DMS153 treated with DMSO at 0.1 percent for 48 hours (cell line): ENCODE measurements around the gene LTBP1.

Source experiments
- DNase-seq: peaks from one replicate; lab custom pipeline; 2025; ENCODE audit not compliant: unreplicated experiment; lab: John Stamatoyannopoulos, UW

LTBP1 gene

GRCh38 chr2:33108483-33109443 lies 162.0 kb downstream of the LTBP1 start:
- no peak for DNase-seq

- no peak for DNase-seq
These were observed 163.7 kb downstream of the LTBP1 start for GRCh38 chr2:33110461-33110860.

- no peak for DNase-seq
These were observed 164.3 kb downstream of the LTBP1 start for GRCh38 chr2:33111002-33111446.

GRCh38 chr2:33115196-33115595 lies 168.4 kb downstream of the LTBP1 start:
- no peak for DNase-seq

GRCh38 chr2:33115728-33116127 lies 169.0 kb downstream of the LTBP1 start:
- no peak for DNase-seq

GRCh38 chr2:33116799-33117198 lies 170.0 kb downstream of the LTBP1 start:
- DNase-seq = no peak

- DNase-seq = no peak
These were observed 171.9 kb downstream of the LTBP1 start for GRCh38 chr2:33118651-33119050.

GRCh38 chr2:33121416-33121815 lies 174.7 kb downstream of the LTBP1 start:
- DNase-seq = no peak

- no peak for DNase-seq
These were observed 175.2 kb downstream of the LTBP1 start for GRCh38 chr2:33121925-33122324.

- no peak for DNase-seq
These were observed 176.0 kb downstream of the LTBP1 start for GRCh38 chr2:33122726-33123125.

- DNase-seq = no peak
These were observed 176.5 kb downstream of the LTBP1 start for GRCh38 chr2:33123216-33123615.

GRCh38 chr2:33126552-33126951 lies 179.8 kb downstream of the LTBP1 start:
- no peak for DNase-seq

GRCh38 chr2:33126958-33127357 lies 180.2 kb downstream of the LTBP1 start:
- DNase-seq = no peak

GRCh38 chr2:33129263-33130053 lies 182.7 kb downstream of the LTBP1 start:
- no peak for DNase-seq

GRCh38 chr2:33130054-33130447 lies 183.3 kb downstream of the LTBP1 start:
- DNase-seq = no peak

GRCh38 chr2:33130544-33130943 lies 183.8 kb downstream of the LTBP1 start:
- DNase-seq = no peak

- no peak for DNase-seq
These were observed 184.4 kb downstream of the LTBP1 start for GRCh38 chr2:33131111-33131510.

- no peak for DNase-seq
These were observed 185.0 kb downstream of the LTBP1 start for GRCh38 chr2:33131749-33132148.

- DNase-seq = no peak
These were observed 186.8 kb downstream of the LTBP1 start for GRCh38 chr2:33133454-33133952.

- peak; percentile 61 for DNase-seq
These were observed 187.5 kb downstream of the LTBP1 start for GRCh38 chr2:33134086-33134771.
